ENCODE results near the gene PDIA3. TPM values are rescaled to one million over a fixed set of nuclear protein-coding genes. Genes with fewer than 3 reads are reported as not detected.
A peak's percentile ranks its signal among the peaks of the same experiment; 100 is the strongest.

Gene PDIA3
- total RNA-seq, 1 experiment from 2014 or later: 498 TPM

- in situ Hi-C loops (cut with HindIII; ENCODE audit: low pct_unique_long_range_greater_than_20kb, low sequenced_read_pairs): no loop called here
- no peak for DNase-seq (ENCODE audit: low read depth, low spot score)
These were observed 26.4 kb downstream of the PDIA3 start for GRCh38 chr15:43772624-43773023.

GRCh38 chr15:43774062-43774461 is 27.8 kb downstream of the PDIA3 start:
- in situ Hi-C loops (cut with HindIII; ENCODE audit: low pct_unique_long_range_greater_than_20kb, low sequenced_read_pairs): no loop called here
- DNase-seq (ENCODE audit: low read depth, low spot score): no peak

- peak; percentile 52 for DNase-seq (ENCODE audit: low read depth, low spot score)
- in situ Hi-C loops (cut with HindIII; ENCODE audit: low pct_unique_long_range_greater_than_20kb, low sequenced_read_pairs): no loop called here
These were observed 29.2 kb downstream of the PDIA3 start for GRCh38 chr15:43775411-43775965.

- in situ Hi-C loops (cut with HindIII; ENCODE audit: low pct_unique_long_range_greater_than_20kb, low sequenced_read_pairs): no loop called here
- DNase-seq (ENCODE audit: low read depth, low spot score): no peak
These were observed 30.0 kb downstream of the PDIA3 start for GRCh38 chr15:43776101-43776717.

- in situ Hi-C loops (cut with HindIII; ENCODE audit: low pct_unique_long_range_greater_than_20kb, low sequenced_read_pairs): no loop called here
- peak; percentile 78 for DNase-seq (ENCODE audit: low read depth, low spot score)
These were observed 30.6 kb downstream of the PDIA3 start, which contains the start of gene ELL3 for GRCh38 chr15:43776718-43777266. Gene ELL3, minus strand, starts transcription at chr15:43776966. Its CDS starts 65 bp downstream, at chr15:43776901.

GRCh38 chr15:43777267-43777914 is 31.2 kb downstream of the PDIA3 start:
- DNase-seq (ENCODE audit: low read depth, low spot score): peak; percentile 86

GRCh38 chr15:43779016-43779415 is 32.8 kb downstream of the PDIA3 start:
- in situ Hi-C loops (cut with HindIII; ENCODE audit: low pct_unique_long_range_greater_than_20kb, low sequenced_read_pairs): no loop called here

More at GRCh38 chr15:43777267-43777914, 31.2 kb downstream of the PDIA3 start:
- in situ Hi-C loops (cut with HindIII; ENCODE audit: low pct_unique_long_range_greater_than_20kb, low sequenced_read_pairs): no loop called here

GRCh38 chr15:43789409-43789808 is 43.2 kb downstream of the PDIA3 start:
- no peak for DNase-seq (ENCODE audit: low read depth, low spot score)
- in situ Hi-C loops (cut with HindIII; ENCODE audit: low pct_unique_long_range_greater_than_20kb, low sequenced_read_pairs): no loop called here

More at GRCh38 chr15:43779016-43779415, 32.8 kb downstream of the PDIA3 start:
- DNase-seq (ENCODE audit: low read depth, low spot score): no peak

GRCh38 chr15:43791993-43792760 is 45.9 kb downstream of the PDIA3 start, which contains the start of gene SERF2:
Gene SERF2, plus strand, starts transcription at chr15:43792320. Its CDS starts 57 bp downstream, at chr15:43792377.
- in situ Hi-C loops (cut with HindIII; ENCODE audit: low pct_unique_long_range_greater_than_20kb, low sequenced_read_pairs): no loop called here
- peak; percentile 99 for DNase-seq (ENCODE audit: low read depth, low spot score)

GRCh38 chr15:43792761-43793476 is 46.7 kb downstream of the PDIA3 start:
- in situ Hi-C loops (cut with HindIII; ENCODE audit: low pct_unique_long_range_greater_than_20kb, low sequenced_read_pairs): no loop called here
- no peak for DNase-seq (ENCODE audit: low read depth, low spot score)

GRCh38 chr15:43793647-43794046 is 47.4 kb downstream of the PDIA3 start:
- DNase-seq (ENCODE audit: low read depth, low spot score): no peak
- in situ Hi-C loops (cut with HindIII; ENCODE audit: low pct_unique_long_range_greater_than_20kb, low sequenced_read_pairs): no loop called here

GRCh38 chr15:43794269-43795037 is 48.2 kb downstream of the PDIA3 start:
- in situ Hi-C loops (cut with HindIII; ENCODE audit: low pct_unique_long_range_greater_than_20kb, low sequenced_read_pairs): no loop called here
- no peak for DNase-seq (ENCODE audit: low read depth, low spot score)

GRCh38 chr15:43795197-43795596 is 49.0 kb downstream of the PDIA3 start:
- in situ Hi-C loops (cut with HindIII; ENCODE audit: low pct_unique_long_range_greater_than_20kb, low sequenced_read_pairs): no loop called here

GRCh38 chr15:43795997-43796396 is 49.8 kb downstream of the PDIA3 start:
- in situ Hi-C loops (cut with HindIII; ENCODE audit: low pct_unique_long_range_greater_than_20kb, low sequenced_read_pairs): no loop called here

More at GRCh38 chr15:43795197-43795596, 49.0 kb downstream of the PDIA3 start:
- no peak for DNase-seq (ENCODE audit: low read depth, low spot score)

GRCh38 chr15:43796566-43796965 is 50.3 kb downstream of the PDIA3 start:
- in situ Hi-C loops (cut with HindIII; ENCODE audit: low pct_unique_long_range_greater_than_20kb, low sequenced_read_pairs): no loop called here
- no peak for DNase-seq (ENCODE audit: low read depth, low spot score)

More at GRCh38 chr15:43795997-43796396, 49.8 kb downstream of the PDIA3 start:
- no peak for DNase-seq (ENCODE audit: low read depth, low spot score)

GRCh38 chr15:43799209-43799944 is 53.1 kb downstream of the PDIA3 start:
- in situ Hi-C loops (cut with HindIII; ENCODE audit: low pct_unique_long_range_greater_than_20kb, low sequenced_read_pairs): no loop called here
- DNase-seq (ENCODE audit: low read depth, low spot score): no peak
